Skeletal muscle cell (primary cell): ENCODE results near the gene CPSF3.
"Not testable (repeated sequence)": the region's sequence is repeated elsewhere in the genome, so short reads cannot be mapped to it uniquely, and the experiment has no call there.

Experiments
- DNase-seq: peaks from one replicate; pipeline ENCODE4 v3.0.0-alpha.2; 2010; ENCODE audit warnings: low read depth
- H3K4me3 ChIP-seq: 2 replicates; pipeline ENCODE4 v1.5.1; 2011; ENCODE audit warnings: low read depth, mild to moderate bottlenecking, control low read depth, low read length, moderate library complexity

CPSF3 gene

DNA sequence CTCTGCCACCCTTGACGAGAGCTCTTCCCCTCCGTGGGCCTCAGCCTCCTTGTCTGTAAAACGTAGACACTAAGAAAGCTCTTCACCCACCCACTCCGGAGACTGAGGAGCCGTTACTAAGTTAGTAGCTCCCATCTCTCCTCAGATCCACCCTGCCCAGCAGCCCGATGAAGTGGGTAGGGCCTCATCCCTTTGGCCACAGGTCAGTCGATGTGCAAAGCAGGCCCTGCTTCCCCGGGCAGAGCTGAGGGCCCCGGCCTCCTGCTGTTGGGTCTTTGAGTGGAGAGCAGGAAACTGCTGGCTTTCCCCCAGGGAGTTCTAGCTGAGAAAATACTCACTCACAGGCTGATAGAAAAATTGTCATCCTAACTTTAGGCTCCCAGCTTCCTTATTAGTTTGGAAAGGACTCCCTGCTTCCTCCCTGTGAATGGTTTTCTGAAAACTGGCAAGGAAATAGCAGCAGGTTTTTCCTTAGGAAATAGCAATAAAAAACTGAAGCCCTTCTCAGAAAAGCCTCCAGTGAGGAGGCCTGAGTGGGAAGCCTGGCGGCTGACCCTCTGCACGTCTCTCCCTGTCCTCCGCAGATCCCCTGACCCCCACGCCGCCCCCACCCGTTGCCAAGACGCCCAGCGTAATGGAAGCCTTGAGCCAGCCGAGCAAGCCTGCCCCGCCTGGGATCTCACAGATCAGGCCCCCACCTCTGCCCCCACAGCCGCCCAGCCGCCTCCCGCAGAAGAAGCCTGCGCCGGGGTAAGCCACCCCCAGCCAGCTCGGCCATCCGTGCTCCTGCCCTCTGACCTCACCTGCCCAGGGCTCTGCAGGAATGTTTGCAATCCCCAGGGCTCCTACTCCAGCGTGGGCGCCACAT lies 30.3 kb upstream of the CPSF3 start:
- DNase-seq = peak; percentile 25
- H3K4me3 ChIP-seq = no peak overlapping the region

DNA sequence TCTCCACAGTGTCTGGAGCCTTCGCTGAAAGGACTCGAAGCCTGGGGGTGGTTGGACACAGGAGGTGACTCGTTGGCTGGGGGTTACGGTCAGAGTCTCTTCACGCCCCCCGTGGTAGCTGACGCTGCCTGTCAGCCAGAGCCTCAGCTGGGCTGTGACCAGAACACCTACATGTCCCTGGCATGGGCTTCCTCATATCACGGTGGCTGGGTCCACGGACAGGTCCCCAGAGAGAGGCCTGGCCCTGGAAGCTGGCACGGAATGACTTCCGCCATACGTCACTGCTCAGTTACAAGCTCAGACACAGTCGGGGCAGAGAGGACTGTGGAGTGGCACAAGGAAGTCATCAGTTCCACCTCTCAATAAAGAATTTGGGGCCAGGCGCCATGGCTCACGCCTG lies 28.6 kb upstream of the CPSF3 start:
- no peak for DNase-seq

DNA sequence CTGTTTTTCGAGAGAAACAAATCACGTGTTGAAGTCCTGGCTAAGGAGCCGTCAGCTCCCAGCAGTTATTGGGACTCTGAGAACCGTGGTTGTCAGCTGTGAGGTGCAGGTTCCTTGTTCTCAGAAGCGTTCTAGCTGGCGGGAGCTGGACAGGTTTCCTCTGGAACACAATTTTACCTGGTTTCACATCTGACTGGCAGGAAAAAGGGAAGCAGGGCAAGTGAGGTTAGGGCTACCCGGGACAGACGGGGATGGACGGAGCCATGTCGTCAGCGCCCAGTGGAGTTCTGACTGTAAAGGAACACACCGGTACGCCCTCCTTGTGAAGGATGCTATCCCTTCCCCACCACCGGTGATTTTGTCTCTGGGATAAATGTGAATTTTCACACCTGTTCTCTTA lies 26.3 kb upstream of the CPSF3 start:
- no peak for DNase-seq
- no peak overlapping the region for H3K4me3 ChIP-seq

More for the DNA sequence above, 28.6 kb upstream of the CPSF3 start:
- no peak overlapping the region for H3K4me3 ChIP-seq

- H3K4me3 ChIP-seq, DNase-seq: not testable (repeated sequence)
Measured at GRCh38 chr2:9398251-9398650, 25.2 kb upstream of the CPSF3 start.

DNA sequence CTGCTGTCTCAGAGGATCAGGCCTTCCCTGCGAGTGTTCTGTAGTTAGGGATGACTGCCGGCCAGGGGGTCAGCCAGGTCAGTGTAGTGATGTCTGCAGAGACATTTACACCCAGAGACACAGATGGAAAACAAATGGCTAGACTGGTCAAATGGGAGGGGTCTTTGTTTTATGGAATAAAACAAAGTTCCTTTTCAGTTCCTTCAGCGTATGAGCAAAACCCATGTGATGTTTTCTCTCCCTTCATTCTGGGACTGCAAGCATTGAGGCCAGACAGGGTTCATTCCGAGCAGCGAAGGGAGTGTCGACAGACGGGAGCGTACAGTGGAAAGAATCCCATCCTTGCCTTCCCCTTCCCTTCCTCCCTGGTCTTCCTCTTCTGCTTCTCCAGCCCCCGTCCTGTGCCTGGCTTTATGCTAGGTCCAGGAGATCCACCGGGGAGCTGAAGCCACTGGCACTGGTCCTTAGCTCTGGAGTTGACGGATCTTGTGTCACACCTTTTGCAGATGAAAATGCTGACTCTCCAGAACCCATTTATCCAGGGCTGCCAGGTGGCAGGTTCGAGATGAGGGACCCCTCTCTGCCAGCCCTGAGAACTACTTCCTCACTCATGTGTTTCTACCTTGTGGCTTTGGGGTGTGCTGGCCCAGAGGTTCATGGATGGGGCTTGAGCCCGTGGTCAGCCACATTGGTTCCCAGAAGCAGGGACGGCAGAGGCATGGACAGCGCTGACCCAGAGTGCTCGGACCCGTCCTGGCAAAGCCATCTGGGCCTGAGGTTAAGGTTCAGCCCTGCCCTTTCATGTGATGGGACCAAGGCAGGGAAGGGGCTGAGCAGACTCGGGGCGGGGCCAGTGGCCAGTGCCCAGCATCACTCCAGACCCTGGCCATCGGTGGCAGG lies 24.3 kb upstream of the CPSF3 start:
- H3K4me3 ChIP-seq = no peak overlapping the region
- DNase-seq = no peak

DNA sequence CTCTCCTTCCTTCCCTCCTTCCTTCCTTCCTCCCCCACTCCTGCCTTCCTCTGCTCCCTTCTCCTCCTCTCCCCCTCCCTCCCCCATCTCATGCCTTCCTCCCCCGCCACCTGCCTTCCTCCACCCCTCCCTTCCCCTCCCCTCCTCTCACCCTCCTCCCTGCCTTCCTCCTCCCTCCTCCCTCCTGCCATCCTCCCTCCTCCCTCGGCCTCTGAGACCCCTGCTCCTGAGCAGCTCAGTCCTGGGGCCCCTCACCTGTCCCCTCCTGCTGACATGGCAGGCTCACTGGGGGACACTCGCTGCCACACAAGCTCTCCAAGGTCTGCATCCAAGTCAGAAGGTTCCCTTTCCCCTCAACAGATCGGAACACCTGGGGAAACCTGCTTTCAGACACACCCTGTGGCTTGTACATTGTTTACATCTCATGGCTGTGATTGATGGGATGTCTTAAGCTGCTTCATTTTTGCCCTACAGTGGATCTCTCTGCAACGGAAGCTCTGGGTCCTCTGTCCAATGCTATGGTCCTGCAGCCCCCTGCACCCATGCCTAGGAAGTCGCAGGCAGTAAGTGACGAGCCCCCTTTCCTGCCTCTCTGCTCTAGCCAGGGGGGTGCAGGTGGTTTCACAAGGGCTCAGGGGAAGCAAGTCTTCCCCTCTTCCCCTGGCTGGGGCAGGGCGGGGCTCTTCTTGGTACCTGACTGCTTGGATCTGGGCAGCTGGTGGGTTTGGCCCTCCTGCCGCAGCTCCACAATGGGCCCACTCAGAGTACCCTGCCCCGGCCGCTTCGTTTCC lies 23.0 kb upstream of the CPSF3 start:
- no peak overlapping the region for H3K4me3 ChIP-seq
- no peak for DNase-seq

DNA sequence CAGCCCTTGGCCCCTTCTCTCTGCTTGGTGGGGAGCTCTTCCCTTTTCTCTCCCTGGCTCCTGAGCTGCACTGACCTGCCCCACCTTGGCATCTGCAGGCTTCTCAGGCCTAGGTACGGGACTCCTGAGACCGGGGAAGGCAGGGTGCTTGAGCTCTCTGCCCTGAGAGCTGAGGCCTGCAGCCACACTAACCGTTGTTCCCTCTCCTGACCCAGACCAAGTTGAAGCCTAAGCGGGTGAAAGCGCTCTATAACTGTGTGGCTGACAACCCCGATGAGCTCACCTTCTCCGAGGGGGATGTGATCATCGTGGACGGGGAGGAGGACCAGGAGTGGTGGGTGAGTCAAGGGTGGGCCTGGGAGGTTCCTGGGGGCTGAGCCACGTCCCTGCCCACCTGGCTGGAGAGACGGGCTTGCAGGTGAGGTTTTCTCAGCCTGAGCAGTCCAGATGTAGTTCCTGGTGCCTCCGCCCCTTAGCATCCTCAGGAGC lies 22.4 kb upstream of the CPSF3 start:
- H3K4me3 ChIP-seq = no peak overlapping the region
- DNase-seq = no peak

DNA sequence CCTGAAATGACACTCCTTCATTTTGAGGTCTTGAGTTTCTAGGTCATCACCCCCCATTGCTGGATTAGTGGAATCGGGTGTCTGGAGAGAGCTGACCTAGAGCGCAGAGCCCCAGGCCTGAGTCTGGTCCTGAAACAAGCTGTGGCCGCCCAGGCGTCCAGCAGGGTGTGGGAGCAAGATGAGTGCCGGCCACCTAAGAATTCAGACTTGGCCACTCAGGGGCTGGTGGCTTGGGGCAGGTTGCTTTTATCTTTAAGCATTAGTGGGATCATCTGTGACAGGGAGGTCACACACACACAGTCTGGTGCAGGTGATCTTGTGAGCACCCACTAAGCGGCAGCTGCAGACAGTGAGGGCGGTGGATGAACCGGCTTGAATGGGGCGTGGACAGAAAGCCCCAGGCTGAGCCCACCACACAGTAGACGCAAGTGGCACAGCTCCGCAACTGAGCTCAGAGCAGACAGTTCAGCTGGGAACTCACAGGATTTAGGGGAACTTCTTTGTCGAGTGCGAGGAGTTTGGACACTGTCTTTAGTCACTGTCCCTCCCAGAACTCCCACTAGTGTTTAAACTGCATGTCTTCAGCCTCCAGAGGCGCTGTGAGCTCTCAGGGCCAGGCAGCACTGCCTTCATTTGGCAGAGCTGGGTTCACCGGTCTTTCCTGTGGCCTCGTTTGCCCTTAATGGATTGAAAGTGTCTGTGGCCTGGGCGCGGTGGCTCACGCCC lies 21.6 kb upstream of the CPSF3 start:
- DNase-seq = no peak
- no peak overlapping the region for H3K4me3 ChIP-seq

GRCh38 chr2:9403924-9404323 lies 19.5 kb upstream of the CPSF3 start:
- H3K4me3 ChIP-seq = no peak overlapping the region
- DNase-seq = peak; percentile 27

- H3K4me3 ChIP-seq = no peak overlapping the region
- DNase-seq = no peak
Measured at GRCh38 chr2:9404451-9404850, 19.0 kb upstream of the CPSF3 start.

DNA sequence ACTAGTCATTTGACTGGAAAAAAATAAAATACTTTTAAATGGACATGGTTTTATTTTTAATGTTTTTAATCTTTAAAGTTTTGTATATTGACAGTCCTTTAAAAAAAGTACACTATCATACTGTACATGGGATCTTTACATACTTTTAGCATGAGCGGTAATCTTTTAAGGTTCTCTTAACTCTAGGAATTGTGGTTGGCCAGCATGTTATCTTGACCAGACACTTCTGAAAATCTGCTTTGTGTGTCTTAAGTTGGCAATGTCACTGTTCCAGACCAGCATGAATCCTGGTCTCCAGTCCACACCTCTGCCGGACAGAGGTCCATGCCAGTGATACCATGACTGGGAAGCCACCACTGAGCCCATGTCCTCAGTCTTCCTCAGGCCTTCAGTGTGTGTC lies 17.8 kb upstream of the CPSF3 start:
- no peak overlapping the region for H3K4me3 ChIP-seq
- no peak for DNase-seq

- no peak for DNase-seq
- H3K4me3 ChIP-seq = no peak overlapping the region
Measured at GRCh38 chr2:9406529-9407362, 16.7 kb upstream of the CPSF3 start.

DNA sequence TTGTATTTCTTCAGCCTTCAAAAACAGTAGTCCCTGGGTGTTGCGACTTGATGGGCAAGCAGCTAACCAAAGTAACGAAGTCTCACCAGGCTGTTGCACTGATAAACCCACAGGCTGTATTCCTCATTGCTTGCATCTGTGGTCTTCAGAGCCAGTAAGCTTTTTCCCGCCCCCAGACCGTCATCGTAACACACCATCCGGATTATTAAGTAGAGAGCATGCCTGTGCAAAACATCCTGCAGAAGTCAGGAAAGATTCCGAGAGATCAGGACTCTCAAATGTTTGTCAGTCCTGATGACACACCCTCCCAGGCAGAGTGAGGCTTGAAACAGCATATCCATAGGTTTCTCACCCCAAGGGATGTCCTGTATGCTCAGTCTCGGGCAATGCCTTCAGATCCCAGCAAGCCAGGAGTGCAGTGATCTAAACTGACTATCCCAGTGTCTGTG lies 16.1 kb upstream of the CPSF3 start:
- DNase-seq = no peak
- H3K4me3 ChIP-seq = no peak overlapping the region

GRCh38 chr2:9408641-9409151 lies 14.8 kb upstream of the CPSF3 start:
- no peak for DNase-seq
- H3K4me3 ChIP-seq = no peak overlapping the region

DNA sequence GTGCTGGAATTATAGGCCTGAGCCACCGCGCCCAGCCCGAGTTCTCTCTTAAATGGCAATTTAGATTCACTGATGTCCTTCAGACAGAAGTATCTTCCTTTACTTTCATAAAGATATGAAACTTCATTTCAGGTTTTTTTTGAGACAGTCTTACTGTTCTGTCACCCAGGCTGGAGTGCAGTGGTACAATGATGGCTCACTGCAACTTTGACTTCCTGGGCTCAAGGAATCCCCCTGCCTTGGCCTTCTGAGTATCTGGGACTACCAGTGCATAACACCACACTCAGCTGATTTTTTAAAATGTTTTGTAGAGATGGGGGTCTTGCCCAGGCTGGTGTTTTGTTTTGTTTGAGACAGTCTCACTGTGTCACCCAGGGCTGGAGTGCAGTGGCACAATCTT lies 13.3 kb upstream of the CPSF3 start:
- no peak for DNase-seq
- no peak overlapping the region for H3K4me3 ChIP-seq

- DNase-seq = no peak
- no peak overlapping the region for H3K4me3 ChIP-seq
Measured at GRCh38 chr2:9412781-9413180, 10.7 kb upstream of the CPSF3 start.

GRCh38 chr2:9415516-9416169 lies 7.8 kb upstream of the CPSF3 start:
- DNase-seq = no peak
- H3K4me3 ChIP-seq = no peak overlapping the region
